Measurements from ENCODE around the gene ALDH4A1. TPM values are rescaled to one million over a fixed set of nuclear protein-coding genes. Genes with fewer than 3 reads are reported as not detected.

ALDH4A1 gene
- total RNA-seq, 2 experiments from 2014 or later: 0.61 to 0.71 TPM

- no peaks in the 10 kb centered on the region for H3K27me3 Mint-ChIP-seq
- peaks cover 82% of the 10 kb centered on the region for H3K4me1 Mint-ChIP-seq (ENCODE audit: low read depth)
- ATAC-seq (ENCODE audit: poor library complexity) (no peak), DNase-seq (peak in 2 of 14 experiments; percentile 44 to 53)
- peak overlapping the region; percentile 25 for H3K4me3 Mint-ChIP-seq
- ChIA-PET POLR2A (interaction anchor here (0.7 to 7.7 kb wide), 13 partner anchors 9 to 150 kb away, joined by 3 to 150 read pairs (median 4); partner anchors contain the start of gene IFFO2), CTCF (interaction anchor here (1.1 to 4.7 kb wide), 5 partner anchors 10 to 32 kb away, joined by 3 to 53 read pairs (median 4); partner anchors contain the start of gene IFFO2)
- Histone ChIP-seq H3K4me3 (ENCODE audit: low read length) (peak overlapping the region; percentile 15), H3K4me1 (ENCODE audit: insufficient read depth, low read length) (peaks cover 77% of the 10 kb centered on the region), H3K9me3 (ENCODE audit: control insufficient read depth in 1 of 2, insufficient read depth in 1 of 2, low read length in 2 of 2) (no peaks in the 10 kb centered on the region), H3K27me3 (ENCODE audit: control insufficient read depth in 1 of 2, insufficient read depth in 2 of 2, low read length in 2 of 2) (no peaks in the 10 kb centered on the region), H3K27ac (ENCODE audit: low read depth in 1 of 2, low read length in 2 of 2) (no peak overlapping the region), H3K36me3 (ENCODE audit: insufficient read depth, low read length) (peaks cover 17% of the 10 kb centered on the region)
- peak overlapping the region; percentile 68 for H3K27ac Mint-ChIP-seq
- H3K36me3 Mint-ChIP-seq (ENCODE audit: low read depth): peaks cover 15% of the 10 kb centered on the region
- TF ChIP-seq, protein P1, sequence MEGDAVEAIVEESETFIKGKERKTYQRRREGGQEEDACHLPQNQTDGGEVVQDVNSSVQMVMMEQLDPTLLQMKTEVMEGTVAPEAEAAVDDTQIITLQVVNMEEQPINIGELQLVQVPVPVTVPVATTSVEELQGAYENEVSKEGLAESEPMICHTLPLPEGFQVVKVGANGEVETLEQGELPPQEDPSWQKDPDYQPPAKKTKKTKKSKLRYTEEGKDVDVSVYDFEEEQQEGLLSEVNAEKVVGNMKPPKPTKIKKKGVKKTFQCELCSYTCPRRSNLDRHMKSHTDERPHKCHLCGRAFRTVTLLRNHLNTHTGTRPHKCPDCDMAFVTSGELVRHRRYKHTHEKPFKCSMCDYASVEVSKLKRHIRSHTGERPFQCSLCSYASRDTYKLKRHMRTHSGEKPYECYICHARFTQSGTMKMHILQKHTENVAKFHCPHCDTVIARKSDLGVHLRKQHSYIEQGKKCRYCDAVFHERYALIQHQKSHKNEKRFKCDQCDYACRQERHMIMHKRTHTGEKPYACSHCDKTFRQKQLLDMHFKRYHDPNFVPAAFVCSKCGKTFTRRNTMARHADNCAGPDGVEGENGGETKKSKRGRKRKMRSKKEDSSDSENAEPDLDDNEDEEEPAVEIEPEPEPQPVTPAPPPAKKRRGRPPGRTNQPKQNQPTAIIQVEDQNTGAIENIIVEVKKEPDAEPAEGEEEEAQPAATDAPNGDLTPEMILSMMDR (IDR thresholded peaks at IDR 0.05): no peak
- H3K9me3 Mint-ChIP-seq: no peaks in the 10 kb centered on the region
- intact Hi-C loops (cut with DNase I, micrococcal nuclease): no loop called here
Measured at GRCh38 chr1:18924221-18924691, 21.9 kb upstream of the ALDH4A1 start.

DNA sequence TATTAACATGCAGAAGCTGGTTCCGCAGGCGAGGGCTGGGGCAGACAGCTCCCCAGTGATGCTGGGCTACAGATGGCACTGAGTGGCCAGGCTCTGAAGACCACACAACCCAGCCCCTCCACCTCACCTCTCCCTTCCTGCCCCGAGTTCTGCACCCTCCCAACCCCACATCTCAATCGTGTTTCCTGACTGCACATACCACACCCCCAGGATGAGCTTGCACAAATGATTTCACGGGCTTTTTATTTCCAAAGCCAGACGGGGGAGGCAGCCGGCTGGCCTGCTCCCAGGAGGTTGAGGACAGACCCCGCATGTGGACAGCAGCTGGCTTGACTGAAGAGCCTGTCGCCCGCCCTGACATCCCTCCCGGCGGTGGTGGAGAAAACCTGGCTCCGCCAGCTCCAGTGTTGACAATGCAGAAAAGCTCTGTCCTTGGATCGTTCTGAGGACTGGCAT lies 21.4 kb upstream of the ALDH4A1 start:
- POLR2A ChIA-PET: interaction anchor here (0.7 to 7.7 kb wide), 12 partner anchors 8 to 151 kb away, joined by 3 to 150 read pairs (median 4); partner anchors contain the start of gene IFFO2
- Mint-ChIP-seq H3K36me3 (ENCODE audit: low read depth) (peaks cover 20% of the 10 kb centered on the region), H3K9me3 (no peaks in the 10 kb centered on the region), H3K4me1 (ENCODE audit: low read depth) (peaks cover 77% of the 10 kb centered on the region), H3K4me3 (peak overlapping the region; percentile 62), H3K27me3 (no peaks in the 10 kb centered on the region), H3K27ac (peak overlapping the region; percentile 68)
- CTCF ChIA-PET: interaction anchor here (0.6 to 1.4 kb wide), 5 partner anchors 11 to 32 kb away, joined by 3 to 12 read pairs (median 4); partner anchors contain the start of gene IFFO2
- Histone ChIP-seq H3K9me3 (ENCODE audit: control insufficient read depth in 1 of 2, insufficient read depth in 1 of 2, low read length in 2 of 2) (no peaks in the 10 kb centered on the region), H3K27me3 (ENCODE audit: control insufficient read depth in 1 of 2, insufficient read depth in 2 of 2, low read length in 2 of 2) (no peaks in the 10 kb centered on the region), H3K4me3 (ENCODE audit: low read length) (peak overlapping the region; percentile 15), H3K4me1 (ENCODE audit: insufficient read depth, low read length) (peaks cover 72% of the 10 kb centered on the region), H3K27ac (ENCODE audit: low read depth in 1 of 2, low read length in 2 of 2) (no peak overlapping the region), H3K36me3 (ENCODE audit: insufficient read depth, low read length) (peaks cover 21% of the 10 kb centered on the region)
- ATAC-seq (ENCODE audit: poor library complexity): no peak
- TF ChIP-seq, protein P1 (IDR thresholded peaks at IDR 0.05): no peak
- DNase-seq: peak in 3 of 14 experiments; percentile 25 to 59 (median 45)
- intact Hi-C loops (cut with DNase I, micrococcal nuclease): no loop called here

DNA sequence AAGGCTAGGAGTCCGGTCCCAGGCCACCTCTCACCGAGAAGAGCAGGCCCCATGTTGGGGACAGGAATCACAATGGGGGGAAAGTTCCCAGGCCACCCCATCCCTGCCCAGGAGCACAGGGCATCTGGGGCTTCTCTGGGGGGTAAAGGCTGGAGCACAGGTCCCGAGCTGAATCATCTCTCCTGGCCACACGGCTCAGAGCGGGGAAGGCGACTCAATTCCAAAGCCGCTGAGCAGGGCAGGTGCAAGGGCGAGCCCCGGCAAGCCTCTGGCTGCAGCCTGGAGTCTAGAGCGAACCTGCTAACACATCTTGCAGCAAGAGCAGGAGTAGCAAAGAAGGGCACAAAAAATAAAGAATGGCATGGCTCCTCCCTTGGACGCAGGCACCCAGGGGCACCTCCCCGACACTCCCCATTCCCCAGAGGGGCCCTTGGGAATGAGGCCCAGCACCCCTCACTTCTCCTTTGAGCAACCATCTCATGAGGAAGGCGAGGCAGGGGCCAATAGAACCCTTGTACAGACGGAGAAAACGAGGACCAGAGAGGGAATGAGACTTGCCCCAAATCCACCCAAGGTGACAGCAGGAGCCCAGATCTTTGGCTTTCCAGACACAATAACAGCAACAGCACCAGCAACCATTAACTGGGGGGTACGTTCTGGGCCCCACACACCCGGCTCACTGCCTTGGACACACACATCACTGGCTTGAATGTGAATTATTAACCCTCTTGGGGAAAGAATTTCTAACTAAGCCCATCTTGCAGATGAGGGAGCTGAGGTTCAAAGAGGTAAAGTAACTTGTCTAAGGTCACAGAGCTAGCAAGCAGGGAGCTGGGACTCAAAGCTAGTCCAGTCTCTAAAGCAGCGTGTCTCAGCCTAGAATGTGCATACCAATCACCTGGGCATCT lies 20.7 kb upstream of the ALDH4A1 start:
- intact Hi-C loops (cut with DNase I, micrococcal nuclease): no loop called here
- ChIA-PET POLR2A (interaction anchor here (0.7 to 7.7 kb wide), 10 partner anchors 7 to 152 kb away, joined by 3 to 150 read pairs (median 6); partner anchors contain the start of gene IFFO2), CTCF (interaction anchor here (0.6 to 2.5 kb wide), 4 partner anchors 10 to 33 kb away, joined by 3 to 12 read pairs (median 4); partner anchors contain the start of gene IFFO2)
- H3K27ac ChIP-seq (ENCODE audit: low read depth in 1 of 2, low read length in 2 of 2): peak overlapping the region in 1 of 2 donors; percentile 45
- H3K36me3 ChIP-seq (ENCODE audit: insufficient read depth, low read length): peaks cover 28% of the 10 kb centered on the region
- Mint-ChIP-seq H3K27ac (peak overlapping the region; percentile 68), H3K27me3 (no peaks in the 10 kb centered on the region), H3K4me3 (peak overlapping the region; percentile 62), H3K36me3 (ENCODE audit: low read depth) (peaks cover 26% of the 10 kb centered on the region), H3K9me3 (no peaks in the 10 kb centered on the region), H3K4me1 (ENCODE audit: low read depth) (peaks cover 70% of the 10 kb centered on the region)
- peaks cover 66% of the 10 kb centered on the region for H3K4me1 ChIP-seq (ENCODE audit: insufficient read depth, low read length)
- no peak overlapping the region for H3K4me3 ChIP-seq (ENCODE audit: low read length)
- no peaks in the 10 kb centered on the region for H3K9me3 ChIP-seq (ENCODE audit: control insufficient read depth in 1 of 2, insufficient read depth in 1 of 2, low read length in 2 of 2)
- ATAC-seq (ENCODE audit: poor library complexity) (no peak), DNase-seq (no peak)
- no peaks in the 10 kb centered on the region for H3K27me3 ChIP-seq (ENCODE audit: control insufficient read depth in 1 of 2, insufficient read depth in 2 of 2, low read length in 2 of 2)
- TF ChIP-seq, protein P1 (IDR thresholded peaks at IDR 0.05): no peak

All from CD4-positive, alpha-beta T cell (primary cell).